RWPE2 (cell line): ENCODE results near the gene LYSET.
"Not testable (repeated sequence)": the region's sequence is repeated elsewhere in the genome, so short reads cannot be mapped to it uniquely, and the experiment has no call there.

Source experiments
- ATAC-seq: fragments of 200-7000 bp; cut with Tn5 transposase; 3 replicates; pipeline ENCODE4 v1.9.1; 2021; ENCODE audit warnings: low read depth
- DNase-seq: peaks from one replicate; pipeline ENCODE4 v3.0.0-alpha.2; 2020; ENCODE audit warnings: low spot score
- H3K27ac ChIP-seq: fragments of 450-650 bp; 2 replicates; pipeline ENCODE4 v1.5.1; 2017; ENCODE audit warnings: mild to moderate bottlenecking; ENCODE audit not compliant: poor library complexity, severe bottlenecking
- H3K27me3 ChIP-seq: fragments of 250-450 bp; sonication (Bioruptor Pico); 2 replicates; pipeline ENCODE4 v1.5.1; 2021; ENCODE audit warnings: mild to moderate bottlenecking, moderate library complexity; ENCODE audit not compliant: insufficient read depth, poor library complexity, severe bottlenecking
- H3K36me3 ChIP-seq: fragments of 250-450 bp; sonication (Bioruptor Pico); 2 replicates; pipeline ENCODE4 v1.5.1; 2020; ENCODE audit warnings: low read depth, mild to moderate bottlenecking, moderate library complexity
- H3K4me1 ChIP-seq: fragments of 250-450 bp; sonication (Bioruptor Pico); 2 replicates; pipeline ENCODE4 v1.5.1; 2021; ENCODE audit warnings: mild to moderate bottlenecking, moderate library complexity; ENCODE audit not compliant: insufficient read depth, poor library complexity, severe bottlenecking
- H3K4me3 ChIP-seq: fragments of 250-450 bp; sonication (Bioruptor Pico); 2 replicates; pipeline ENCODE4 v1.5.1; 2021; ENCODE audit warnings: mild to moderate bottlenecking, moderate library complexity; ENCODE audit not compliant: severe bottlenecking
- H3K9me3 ChIP-seq: fragments of 250-450 bp; sonication (Bioruptor Pico); 2 replicates; pipeline ENCODE4 v1.5.1; 2021; ENCODE audit warnings: mild to moderate bottlenecking, moderate library complexity; ENCODE audit not compliant: severe bottlenecking
- CTCF ChIP-seq: fragments of 450-650 bp; IDR thresholded peaks from one replicate; pipeline ENCODE4 v1.5.1; 2017; ENCODE audit warnings: mild to moderate bottlenecking, moderate library complexity; ENCODE audit not compliant: poor library complexity, severe bottlenecking

Gene LYSET

GRCh38 chr14:93171376-93171775, 13.7 kb upstream of the LYSET start:
- TF ChIP-seq CTCF: no peak
- 0 out of 3 replicates have a peak, but pooled peaks have one; percentile 26 for ATAC-seq

GRCh38 chr14:93173943-93174395, 11.1 kb upstream of the LYSET start:
- Histone ChIP-seq H3K27me3 (no peaks in the 10 kb centered on the region), H3K9me3 (no peaks in the 10 kb centered on the region), H3K4me1 (peaks cover 4% of the 10 kb centered on the region), H3K27ac (no peak overlapping the region), H3K4me3 (no peak overlapping the region), H3K36me3 (no peaks in the 10 kb centered on the region)
- no peak for TF ChIP-seq CTCF
- peak; percentile 42 for DNase-seq
- peak; percentile 48; the same call in 2 of the 3 replicates for ATAC-seq

More at GRCh38 chr14:93171376-93171775, 13.7 kb upstream of the LYSET start:
- Histone ChIP-seq H3K36me3 (no peaks in the 10 kb centered on the region), H3K4me3 (no peak overlapping the region), H3K9me3 (no peaks in the 10 kb centered on the region), H3K4me1 (peaks cover 4% of the 10 kb centered on the region), H3K27ac (no peak overlapping the region), H3K27me3 (no peaks in the 10 kb centered on the region)
- DNase-seq: no peak

- ATAC-seq (peak; percentile 57; the same call in 2 of the 3 replicates), DNase-seq (peak; percentile 22)
- not testable (repeated sequence) for H3K27me3 ChIP-seq, H3K36me3 ChIP-seq, H3K4me1 ChIP-seq, H3K4me3 ChIP-seq, H3K27ac ChIP-seq, H3K9me3 ChIP-seq
Observed at GRCh38 chr14:93174731-93175130, 10.4 kb upstream of the LYSET start.

GRCh38 chr14:93175492-93175891, 9.6 kb upstream of the LYSET start:
- no peak overlapping the region for H3K4me3 ChIP-seq
- H3K4me1 ChIP-seq: peaks cover 4% of the 10 kb centered on the region
- DNase-seq (peak; percentile 16), ATAC-seq (no peak)
- H3K36me3 ChIP-seq: no peaks in the 10 kb centered on the region
- TF ChIP-seq CTCF: no peak
- no peak overlapping the region for H3K27ac ChIP-seq
- no peaks in the 10 kb centered on the region for H3K27me3 ChIP-seq
- no peaks in the 10 kb centered on the region for H3K9me3 ChIP-seq

GRCh38 chr14:93183596-93184317, 1.4 kb upstream of the LYSET start:
- peaks cover 17% of the 10 kb centered on the region for H3K4me1 ChIP-seq
- H3K27me3 ChIP-seq: no peaks in the 10 kb centered on the region
- peak overlapping the region; percentile 75 for H3K4me3 ChIP-seq
- TF ChIP-seq CTCF: no peak
- H3K9me3 ChIP-seq: no peaks in the 10 kb centered on the region
- no peak for ATAC-seq
- peaks cover 47% of the 10 kb centered on the region for H3K36me3 ChIP-seq
- peak overlapping the region; percentile 83 for H3K27ac ChIP-seq
- no peak for DNase-seq
